Neural cell (in vitro differentiated cells): ENCODE results near the gene LTBP1. TPM values are rescaled to one million over a fixed set of nuclear protein-coding genes. Genes with fewer than 3 reads are reported as not detected.

Experiments
- H2AFZ ChIP-seq: fragments of 200-600, 300-800 bp; sonication (generic), shearing (Covaris generic); 2 replicates; pipeline ENCODE4 v1.6.0; 2014; ENCODE audit warnings: low read depth, mild to moderate bottlenecking, antibody characterized with exemption, low read length, moderate library complexity
- H3F3A ChIP-seq: fragments of 200-600 bp; shearing (Covaris generic); 2 replicates; pipeline ENCODE4 v1.6.1; 2016; ENCODE audit warnings: mild to moderate bottlenecking, moderate library complexity, mixed read lengths, antibody characterized with exemption, low read length; ENCODE audit not compliant: insufficient read depth, poor library complexity, severe bottlenecking
- H3K27ac ChIP-seq: fragments of 200-600, 300-800 bp; sonication (generic), shearing (Covaris generic); 2 replicates; pipeline ENCODE4 v1.5.1; 2014; ENCODE audit warnings: mild to moderate bottlenecking, low read length, moderate library complexity
- H3K27me3 ChIP-seq: fragments of 300-800, 200-600 bp; sonication (generic), shearing (Covaris generic); 2 replicates; pipeline ENCODE4 v1.6.0; 2014; ENCODE audit warnings: mild to moderate bottlenecking, low read depth, low read length, moderate library complexity; ENCODE audit not compliant: insufficient read depth
- H3K36me3 ChIP-seq: fragments of 300-800, 200-600 bp; sonication (generic), shearing (Covaris generic); 2 replicates; pipeline ENCODE4 v1.5.1; 2014; ENCODE audit warnings: mild to moderate bottlenecking, antibody characterized with exemption, low read length, moderate library complexity; ENCODE audit not compliant: insufficient read depth
- H3K4me2 ChIP-seq: fragments of 300-800, 200-600 bp; sonication (generic), shearing (Covaris generic); 2 replicates; pipeline ENCODE4 v1.6.0; 2014; ENCODE audit warnings: mild to moderate bottlenecking, low read length
- H3K4me3 ChIP-seq: fragments of 300-800, 200-600 bp; sonication (generic), shearing (Covaris generic); 2 replicates; pipeline ENCODE4 v1.5.1; 2014; ENCODE audit warnings: mild to moderate bottlenecking, low read length, moderate library complexity
- H3K79me2 ChIP-seq: fragments of 200-600 bp; shearing (Covaris generic); replicated peaks from 2 replicates; pipeline ENCODE4 v1.6.0; 2014; ENCODE audit warnings: mild to moderate bottlenecking, low read length, moderate library complexity; ENCODE audit not compliant: insufficient read depth
- H3K9ac ChIP-seq: fragments of 300-800, 200-600 bp; sonication (generic), shearing (Covaris generic); 2 replicates; pipeline ENCODE4 v1.6.1; 2016; ENCODE audit warnings: mild to moderate bottlenecking, low read length, mixed read lengths
- H3K9me2 ChIP-seq: fragments of 200-600 bp; shearing (Covaris generic); 2 replicates; pipeline ENCODE4 v1.6.1; 2016; ENCODE audit warnings: mild to moderate bottlenecking, low read length, mixed read lengths; ENCODE audit not compliant: insufficient read depth
- H3K9me3 ChIP-seq: fragments of 200-600, 300-800 bp; sonication (generic), shearing (Covaris generic); 2 replicates; pipeline ENCODE4 v1.6.1; 2016; ENCODE audit warnings: mild to moderate bottlenecking, mixed run types, low read length, moderate library complexity, mixed read lengths
- H4K20me1 ChIP-seq: fragments of 200-600 bp; shearing (Covaris generic); 2 replicates; pipeline ENCODE4 v1.6.1; 2016; ENCODE audit warnings: mild to moderate bottlenecking, mixed run types; ENCODE audit not compliant: insufficient read depth
- CTCF ChIP-seq: fragments of 450-650 bp; IDR thresholded peaks from 2 replicates; pipeline ENCODE4 v1.5.1; 2014; ENCODE audit warnings: antibody characterized with exemption, mild to moderate bottlenecking, moderate library complexity; ENCODE audit not compliant: poor library complexity, severe bottlenecking
- EP300 ChIP-seq: fragments of 450-650 bp; conservative IDR thresholded peaks from 2 replicates; pipeline ENCODE4 v1.6.1; 2014; ENCODE audit warnings: antibody characterized with exemption, mild to moderate bottlenecking, moderate library complexity; ENCODE audit not compliant: poor library complexity, severe bottlenecking
- EZH2 ChIP-seq: fragments of 200-600, 300-800 bp; shearing (Covaris generic), sonication (generic); IDR thresholded peaks from 2 replicates; pipeline ENCODE4 v1.6.1; 2014; ENCODE audit warnings: antibody characterized with exemption, low read length, borderline replicate concordance, mild to moderate bottlenecking; ENCODE audit not compliant: insufficient read depth, poor library complexity, severe bottlenecking
- MXI1 ChIP-seq: fragments of 450-650 bp; conservative IDR thresholded peaks from 2 replicates; pipeline ENCODE4 v1.6.1; 2014; ENCODE audit warnings: antibody characterized with exemption, mild to moderate bottlenecking; ENCODE audit not compliant: poor library complexity, severe bottlenecking
- POLR2AphosphoS5 ChIP-seq: IDR thresholded peaks from 2 replicates; pipeline ENCODE4 v1.6.1; 2012
- RAD21 ChIP-seq: fragments of 450-650 bp; conservative IDR thresholded peaks from 2 replicates; pipeline ENCODE4 v1.6.1; 2014; ENCODE audit warnings: antibody characterized with exemption, mild to moderate bottlenecking, moderate library complexity
- REST ChIP-seq: IDR thresholded peaks from 2 replicates; pipeline ENCODE4 v1.6.1; 2012; ENCODE audit warnings: borderline replicate concordance
- SMC3 ChIP-seq: fragments of 450-650 bp; conservative IDR thresholded peaks from 2 replicates; pipeline ENCODE4 v1.6.1; 2014; ENCODE audit warnings: antibody characterized with exemption, mild to moderate bottlenecking, moderate library complexity; ENCODE audit not compliant: poor library complexity
- TAF1 ChIP-seq: IDR thresholded peaks from 2 replicates; pipeline ENCODE4 v1.6.1; 2012; ENCODE audit warnings: low read depth
- polyA plus RNA-seq: library from polyadenylated mRNA; depleted of rRNA; stranded (reverse); fragments of >200 nt; gene quantifications from 2 replicates; pipeline ENCODE4 v1.2.3, GENCODE V29; 2014

LTBP1 gene
- polyA plus RNA-seq, 1 donor from 2014 or later = 1.8 TPM

DNA sequence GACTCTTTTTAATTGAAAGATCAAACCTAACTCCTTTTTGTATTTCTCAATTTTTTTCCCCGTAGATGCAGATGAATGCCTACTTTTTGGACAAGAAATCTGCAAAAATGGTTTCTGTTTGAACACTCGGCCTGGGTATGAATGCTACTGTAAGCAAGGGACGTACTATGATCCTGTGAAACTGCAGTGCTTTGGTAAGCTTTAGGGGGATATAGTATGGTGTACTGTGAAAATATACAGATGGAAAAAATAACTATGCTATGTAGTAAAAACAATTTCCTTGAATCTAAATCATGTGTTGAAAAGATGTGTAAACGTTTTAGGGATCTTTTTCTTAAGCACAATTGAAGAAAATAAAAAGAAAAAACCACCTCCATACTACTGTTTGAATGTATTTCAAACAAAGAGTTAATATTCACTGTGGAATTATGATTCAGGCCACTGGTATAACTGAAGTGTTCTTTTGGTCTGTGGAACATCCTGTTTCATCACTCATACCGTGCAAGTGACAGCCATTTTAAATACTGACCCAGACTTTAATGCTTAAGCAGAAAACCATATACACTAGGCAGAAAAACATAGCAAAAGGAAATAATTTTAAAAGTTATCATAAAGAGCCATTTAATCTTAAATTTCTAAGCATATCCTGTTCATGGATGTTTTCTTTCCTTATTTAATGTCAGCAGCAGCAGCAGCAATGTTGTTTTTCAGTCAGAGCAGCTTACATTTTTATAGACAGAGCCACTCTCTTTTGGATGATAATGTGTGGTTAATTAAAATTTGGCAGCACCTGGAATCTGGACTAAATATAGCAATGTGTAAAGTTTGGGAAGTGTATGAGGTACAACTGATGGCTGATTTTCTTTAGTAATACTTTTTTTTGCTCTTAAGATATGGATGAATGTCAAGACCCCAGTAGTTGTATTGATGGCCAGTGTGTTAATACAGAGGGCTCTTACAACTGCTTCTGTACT is 416.9 kb downstream of the LTBP1 start:
- no peak overlapping the region for H3K4me2 ChIP-seq
- H3K79me2 ChIP-seq = no peaks in the 10 kb centered on the region
- no peak overlapping the region for H3K27ac ChIP-seq
- H4K20me1 ChIP-seq = no peaks in the 10 kb centered on the region
- no peak overlapping the region for H3K9ac ChIP-seq
- H3K36me3 ChIP-seq = no peaks in the 10 kb centered on the region
- no peaks in the 10 kb centered on the region for H3K9me3 ChIP-seq
- H3K27me3 ChIP-seq = no peaks in the 10 kb centered on the region
- H3K9me2 ChIP-seq = no peaks in the 10 kb centered on the region
- H3K4me3 ChIP-seq = no peak overlapping the region
- H3F3A ChIP-seq = no peaks in the 10 kb centered on the region
- no peak for TF ChIP-seq EZH2
- TF ChIP-seq EP300 = no peak
- TF ChIP-seq RAD21 = no peak
- no peak for TF ChIP-seq POLR2AphosphoS5
- no peak for TF ChIP-seq TAF1
- no peak overlapping the region for H2AFZ ChIP-seq

DNA sequence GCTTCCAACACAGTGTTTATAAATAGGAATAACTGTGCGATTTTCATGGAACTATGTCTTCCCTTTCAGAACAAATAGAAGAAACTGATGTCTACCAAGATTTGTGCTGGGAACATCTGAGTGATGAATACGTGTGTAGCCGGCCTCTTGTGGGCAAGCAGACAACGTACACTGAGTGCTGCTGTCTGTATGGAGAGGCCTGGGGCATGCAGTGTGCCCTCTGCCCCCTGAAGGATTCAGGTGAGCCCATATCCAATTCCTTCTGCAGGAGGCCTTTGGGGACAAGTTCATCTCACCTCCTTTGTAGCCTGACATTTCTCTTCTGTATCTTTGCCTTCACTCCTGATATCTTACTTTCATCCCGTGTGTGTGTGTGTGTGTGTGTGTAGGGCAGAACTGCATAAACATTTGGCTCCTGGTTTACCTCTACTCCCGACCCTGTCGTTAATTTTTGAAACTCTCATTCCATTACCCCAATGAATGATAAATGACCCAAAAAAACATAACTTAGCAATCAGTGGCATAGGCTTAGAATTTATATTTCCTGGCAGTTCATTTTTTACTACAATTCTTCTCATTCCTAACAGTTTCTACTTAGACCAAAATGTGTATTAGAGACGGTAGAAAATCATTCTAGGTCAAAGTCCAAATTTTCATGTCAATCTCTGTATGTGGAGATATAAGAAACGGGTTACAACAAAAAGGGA is 418.7 kb downstream of the LTBP1 start:
- Histone ChIP-seq H3K79me2 (no peaks in the 10 kb centered on the region), H3F3A (no peaks in the 10 kb centered on the region), H4K20me1 (no peaks in the 10 kb centered on the region), H3K9ac (no peak overlapping the region), H3K4me2 (no peak overlapping the region), H3K27me3 (no peaks in the 10 kb centered on the region), H3K4me3 (no peak overlapping the region), H2AFZ (no peak overlapping the region), H3K9me3 (no peaks in the 10 kb centered on the region), H3K27ac (no peak overlapping the region), H3K36me3 (no peaks in the 10 kb centered on the region), H3K9me2 (no peaks in the 10 kb centered on the region)
- TF ChIP-seq CTCF (no peak), MXI1 (no peak), POLR2AphosphoS5 (no peak), RAD21 (no peak), EZH2 (no peak), REST (no peak), SMC3 (no peak), TAF1 (no peak), EP300 (no peak)
